GM18861 (cell line): ENCODE data around the gene CD274.
A peak's percentile ranks its signal among the peaks of the same experiment; 100 is the strongest.
"Not testable (repeated sequence)": the region's sequence is repeated elsewhere in the genome, so short reads cannot be mapped to it uniquely, and the experiment has no call there.

Experiments used
- ATAC-seq: cut with Tn5 transposase; IDR thresholded peaks from one replicate; pipeline ENCODE4 v1.9.1; 2021; ENCODE audit not compliant: unreplicated experiment

Gene CD274

DNA sequence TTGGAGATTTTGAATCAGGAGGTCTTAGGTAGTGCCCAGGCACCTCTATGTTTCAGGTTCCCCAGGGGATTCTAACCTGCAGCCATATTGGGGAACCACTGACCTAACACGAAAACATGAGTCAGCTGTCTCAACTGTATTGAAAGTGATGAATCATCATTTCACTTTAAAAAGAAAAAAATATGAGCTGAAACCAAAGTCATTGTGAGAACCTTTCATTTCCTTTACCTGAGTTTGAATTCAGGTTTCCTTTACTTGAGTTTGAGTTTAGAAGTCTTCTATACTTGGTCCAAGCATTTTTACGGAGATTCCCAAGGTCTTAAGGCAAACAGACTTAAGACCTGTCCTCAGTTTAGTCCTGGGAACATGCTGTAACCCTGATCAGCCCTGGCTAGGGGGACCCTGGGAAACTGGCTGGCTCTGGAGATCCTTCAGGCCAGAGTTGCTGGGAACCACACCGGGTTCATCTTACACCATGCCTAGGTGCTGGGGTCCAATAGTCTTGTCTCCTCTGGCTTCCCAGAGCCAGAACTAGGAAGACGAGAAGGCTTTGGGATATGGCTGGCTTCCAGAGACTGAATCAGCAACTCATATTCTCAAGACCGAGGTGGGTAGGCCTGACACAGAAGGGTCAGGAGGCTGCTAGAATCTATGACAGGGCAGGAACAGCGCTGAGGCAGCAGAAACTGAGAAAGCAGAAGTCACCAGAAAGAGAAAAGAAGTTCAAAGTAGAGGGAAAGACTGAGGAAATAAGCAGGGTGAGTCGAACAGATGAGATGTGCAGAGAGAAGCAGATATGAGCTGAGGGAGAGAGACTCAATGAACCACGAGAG is 43.6 kb downstream of the CD274 start:
- peak; percentile 86 for ATAC-seq

DNA sequence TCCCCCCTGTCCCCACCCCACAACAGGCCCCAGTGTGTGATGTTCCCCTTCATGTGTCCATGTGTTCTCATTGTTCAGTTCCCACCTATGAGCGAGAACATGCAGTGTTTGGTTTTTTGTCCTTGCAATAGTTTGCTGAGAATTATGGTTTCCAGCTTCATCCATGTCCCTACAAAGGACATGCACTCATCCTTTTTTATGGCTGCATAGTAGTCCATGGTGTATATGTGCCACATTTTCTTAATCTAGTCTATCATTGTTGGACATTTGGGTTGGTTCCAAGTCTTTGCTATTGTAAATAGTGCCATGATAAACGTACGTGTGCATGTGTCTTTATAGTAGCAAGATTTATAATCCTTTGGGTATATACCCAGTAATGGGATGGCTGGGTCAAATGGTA is 44.4 kb downstream of the CD274 start:
- not testable (repeated sequence) for ATAC-seq

DNA sequence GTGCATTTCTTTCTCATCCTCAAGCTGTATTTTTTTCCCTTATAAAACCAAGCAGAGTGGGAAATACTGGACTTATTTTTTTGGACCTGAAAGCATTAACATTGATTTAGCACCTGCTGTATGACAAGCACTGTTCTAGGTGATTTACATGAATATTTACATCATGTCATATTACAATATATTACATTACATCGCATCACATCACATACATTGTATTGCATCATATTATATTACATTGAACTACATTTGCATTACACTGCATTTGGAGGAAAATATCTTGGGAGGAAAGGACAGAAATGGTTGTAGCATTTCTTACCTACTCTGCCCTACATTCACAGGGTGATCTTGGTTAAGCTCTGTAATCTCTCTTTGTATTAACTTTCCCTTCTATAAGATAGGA is 48.8 kb downstream of the CD274 start:
- no peak for ATAC-seq

DNA sequence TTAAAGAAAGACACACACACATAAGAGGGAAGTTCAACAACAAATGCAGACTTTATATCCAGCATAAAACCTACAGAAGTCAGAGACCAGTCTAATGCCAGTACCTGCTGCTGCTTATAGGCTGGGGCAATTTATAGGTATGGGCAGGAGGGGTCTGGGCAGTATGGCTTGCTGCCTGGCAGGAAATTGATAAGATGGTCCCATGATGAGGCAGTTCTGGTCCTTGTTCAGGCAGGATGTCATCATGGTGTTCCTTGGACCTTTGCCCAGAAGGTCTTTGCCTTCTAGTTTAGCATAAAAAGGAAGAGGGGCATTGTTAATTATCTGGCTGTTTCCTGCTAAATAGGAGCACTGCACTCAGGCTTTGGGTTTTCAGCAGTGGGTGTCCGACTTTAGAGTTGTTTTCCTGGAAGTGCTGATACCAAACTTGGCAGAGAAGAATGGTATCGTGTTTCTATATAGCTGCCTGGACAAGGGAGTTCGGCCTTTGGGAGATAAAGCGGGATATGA is 49.6 kb downstream of the CD274 start:
- ATAC-seq = no peak

DNA sequence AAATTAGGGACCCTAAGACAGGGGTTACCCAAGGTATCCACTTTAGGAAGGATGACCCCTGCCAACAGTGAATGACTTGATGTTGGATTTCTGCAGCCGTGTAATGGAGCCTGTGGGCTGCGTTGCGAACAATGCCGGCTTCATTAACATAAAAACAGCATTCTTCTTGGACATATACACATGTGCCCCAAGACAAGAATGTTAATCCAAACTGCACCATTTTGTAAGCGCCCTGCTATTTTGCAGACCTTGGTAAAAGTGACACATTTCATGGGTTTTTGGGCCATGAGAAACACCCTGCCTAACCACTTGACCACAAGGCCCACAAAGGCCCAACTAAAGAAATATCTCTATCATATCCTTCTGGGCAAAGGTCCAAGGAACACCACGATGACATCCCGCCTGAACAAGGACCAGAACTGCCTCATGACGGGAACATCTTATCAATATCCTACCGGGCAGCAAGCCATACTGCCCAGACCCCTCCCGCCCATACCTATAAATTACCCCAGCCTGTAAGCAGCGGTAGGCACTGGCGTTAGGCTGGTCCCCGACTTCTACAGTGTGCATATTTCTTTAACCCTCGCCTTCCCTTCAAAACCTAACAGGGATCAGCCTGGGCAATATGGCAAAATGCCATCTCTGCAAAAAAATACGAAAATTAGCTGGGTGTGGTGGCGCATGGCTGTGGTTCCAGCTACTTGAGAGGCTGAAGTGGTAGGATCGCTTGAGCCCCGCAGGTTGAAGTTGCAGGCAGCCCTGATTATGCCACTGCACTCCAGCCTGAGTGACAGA is 50.3 kb downstream of the CD274 start:
- no peak for ATAC-seq

DNA sequence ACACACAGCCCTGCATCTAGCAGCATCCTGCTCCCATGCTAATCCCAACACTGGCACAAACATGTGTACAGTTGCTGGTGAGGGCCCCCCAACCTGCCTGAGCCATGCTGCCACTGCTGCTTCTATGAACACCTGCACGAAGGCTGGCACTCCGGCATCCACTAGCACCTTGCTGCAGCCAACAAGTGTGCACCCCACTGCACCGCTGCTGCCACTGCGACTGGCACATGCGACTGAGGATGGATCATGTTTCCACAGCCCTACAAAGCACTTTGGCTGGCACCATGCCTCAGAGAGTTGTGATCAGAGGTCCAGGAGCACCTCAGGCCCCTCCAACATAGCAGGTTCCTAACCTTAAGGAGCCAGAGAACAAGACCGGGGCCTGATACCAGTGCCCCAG is 52.2 kb downstream of the CD274 start:
- ATAC-seq = no peak

DNA sequence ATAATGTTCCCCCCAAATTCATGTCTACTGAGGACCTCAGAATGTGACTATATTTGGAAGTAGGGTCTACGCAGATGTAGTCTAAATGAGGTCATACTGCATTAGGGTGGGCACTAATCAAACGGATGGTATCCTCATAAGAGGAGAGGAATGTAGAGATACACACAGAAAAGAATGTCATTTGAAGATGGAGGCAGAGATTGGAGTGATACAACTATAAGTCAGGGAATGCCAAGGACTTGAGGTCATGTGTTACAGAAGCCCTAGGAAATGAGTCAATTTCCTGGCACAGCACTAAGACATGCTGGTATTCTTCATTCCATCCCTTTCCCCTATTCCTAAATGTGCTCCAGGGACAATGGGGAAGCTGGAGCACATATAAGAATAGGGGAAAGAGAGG is 59.2 kb downstream of the CD274 start:
- ATAC-seq = no peak

DNA sequence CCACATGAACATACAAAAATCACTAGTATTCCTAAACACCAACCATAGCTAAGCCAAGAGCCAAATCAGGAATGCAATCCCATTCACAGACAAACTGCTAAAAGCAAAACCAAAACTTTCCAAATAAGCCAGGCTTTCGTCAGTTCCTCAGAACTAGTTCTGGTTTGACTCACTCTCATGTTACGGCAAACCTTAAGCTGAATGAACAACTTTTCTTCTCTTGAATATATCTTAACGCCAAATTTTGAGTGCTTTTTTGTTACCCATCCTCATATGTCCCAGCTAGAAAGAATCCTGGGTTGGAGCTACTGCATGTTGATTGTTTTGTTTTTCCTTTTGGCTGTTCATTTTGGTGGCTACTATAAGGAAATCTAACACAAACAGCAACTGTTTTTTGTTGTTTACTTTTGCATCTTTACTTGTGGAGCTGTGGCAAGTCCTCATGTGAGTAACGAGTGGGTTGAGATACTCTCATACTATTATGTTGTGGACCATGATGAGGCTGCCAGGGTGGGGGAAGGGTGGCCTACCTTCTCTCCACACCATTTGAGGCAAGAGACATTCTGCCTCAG is 60.1 kb downstream of the CD274 start, which contains the start of gene PDCD1LG2:
Gene PDCD1LG2, plus strand, starts transcription at position 172 of the 572 bp plus-strand sequence. CDS start 12,016 bp downstream, outside the sequence.
- peak; percentile 61 for ATAC-seq

DNA sequence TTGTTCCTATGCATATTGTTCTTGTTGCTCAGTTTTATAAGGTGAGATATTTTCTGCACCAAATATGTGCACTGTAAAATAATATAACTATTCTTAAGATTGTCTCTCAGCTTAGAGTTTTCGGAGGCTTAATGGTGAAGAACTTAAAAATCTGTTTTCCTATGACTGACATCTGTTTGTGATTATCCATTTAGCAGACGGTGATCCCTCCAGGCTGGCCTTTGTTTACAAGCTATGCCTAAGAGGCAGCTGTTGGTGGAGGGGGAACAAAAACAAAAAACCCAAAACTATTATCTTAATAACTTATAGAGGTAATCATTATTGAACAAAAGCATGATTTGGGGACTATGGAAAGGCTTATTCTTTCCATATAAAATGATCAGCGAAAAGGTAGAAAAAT is 60.6 kb downstream of the CD274 start:
- ATAC-seq = no peak

DNA sequence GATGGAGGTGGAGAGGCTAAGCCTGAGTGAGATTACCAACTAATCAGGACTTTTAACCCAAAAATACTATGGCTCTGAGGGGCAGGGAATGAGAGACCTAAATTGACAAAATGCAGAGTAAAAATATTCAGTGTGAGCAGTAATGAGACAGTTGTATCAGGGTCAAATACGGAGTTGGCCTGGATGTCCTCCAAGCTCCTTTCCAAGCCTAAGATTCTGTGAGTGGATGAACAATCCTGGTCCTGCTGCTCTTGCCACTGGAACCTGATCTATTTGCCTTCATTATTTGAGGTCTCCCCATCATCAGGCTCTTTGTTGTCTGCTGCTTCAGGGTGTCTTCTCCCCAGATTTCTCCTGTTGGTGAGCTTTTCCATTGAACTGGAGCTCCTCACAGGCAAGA is 61.1 kb downstream of the CD274 start:
- ATAC-seq = no peak

DNA sequence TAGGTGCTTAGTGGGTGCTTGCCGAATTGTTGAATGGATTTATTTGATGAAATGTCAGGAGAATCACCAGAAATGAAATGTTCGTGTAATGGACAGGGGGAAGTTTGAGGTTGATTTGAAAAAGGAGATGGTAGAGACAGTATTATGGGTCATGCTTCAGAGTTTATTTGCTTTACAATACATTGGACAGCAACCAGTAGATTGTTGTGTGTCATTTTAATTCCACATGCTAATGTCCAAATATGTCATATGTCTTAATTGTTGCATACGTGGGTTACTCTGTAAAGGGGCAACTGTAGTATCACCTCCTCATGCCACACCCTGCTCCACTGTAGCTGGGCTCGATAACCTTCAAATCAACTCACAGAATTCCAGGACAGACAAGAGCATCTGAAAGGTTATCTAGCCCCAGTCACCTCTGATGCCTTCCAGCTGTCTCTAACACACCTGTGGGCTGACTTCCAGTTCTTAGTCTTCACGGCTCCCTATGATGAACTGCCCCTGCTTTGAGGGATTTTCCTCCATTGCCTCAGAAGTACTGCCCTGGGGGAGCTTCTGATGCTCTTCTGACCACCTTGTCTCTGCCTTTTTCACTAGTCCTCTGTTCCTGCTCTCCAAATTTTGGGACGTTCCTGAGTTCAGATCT is 61.7 kb downstream of the CD274 start:
- ATAC-seq = no peak

DNA sequence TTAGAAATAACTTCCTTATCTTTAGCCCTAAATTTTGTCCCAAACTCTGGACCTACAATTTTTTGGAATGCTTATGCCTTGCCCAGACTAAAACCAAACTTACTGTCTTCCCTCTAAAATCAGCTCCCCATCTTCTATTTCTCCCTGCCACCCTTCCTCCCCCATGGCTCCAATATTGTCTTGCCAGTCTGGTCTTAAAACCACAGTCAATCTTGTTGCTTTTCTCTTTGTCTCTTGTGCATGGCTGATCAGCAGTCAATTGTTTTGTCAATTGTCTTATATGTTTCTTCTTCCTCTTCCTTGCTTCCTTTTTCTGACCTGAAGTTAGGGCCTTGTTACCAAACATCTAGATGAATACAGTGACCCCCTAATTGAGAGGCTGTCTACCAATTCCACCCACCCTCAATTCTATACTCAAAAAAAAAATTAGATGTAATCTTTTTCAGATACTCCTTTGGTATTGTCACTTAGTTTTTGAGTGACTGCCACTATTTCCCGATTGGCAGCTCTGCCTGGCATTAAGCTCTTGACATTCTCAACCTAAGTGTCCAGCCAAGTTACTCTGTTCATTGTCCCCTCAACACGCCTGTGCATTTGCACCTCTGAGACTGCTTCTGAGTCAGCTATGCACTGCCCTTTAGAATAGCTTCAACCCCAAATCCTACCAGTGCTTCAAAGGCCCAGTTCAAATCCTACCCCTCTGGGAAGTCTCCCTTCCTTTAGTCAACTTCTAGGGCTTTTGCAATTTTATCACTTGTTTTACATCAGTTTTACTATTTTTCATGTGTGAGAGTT is 62.5 kb downstream of the CD274 start:
- ATAC-seq = no peak

DNA sequence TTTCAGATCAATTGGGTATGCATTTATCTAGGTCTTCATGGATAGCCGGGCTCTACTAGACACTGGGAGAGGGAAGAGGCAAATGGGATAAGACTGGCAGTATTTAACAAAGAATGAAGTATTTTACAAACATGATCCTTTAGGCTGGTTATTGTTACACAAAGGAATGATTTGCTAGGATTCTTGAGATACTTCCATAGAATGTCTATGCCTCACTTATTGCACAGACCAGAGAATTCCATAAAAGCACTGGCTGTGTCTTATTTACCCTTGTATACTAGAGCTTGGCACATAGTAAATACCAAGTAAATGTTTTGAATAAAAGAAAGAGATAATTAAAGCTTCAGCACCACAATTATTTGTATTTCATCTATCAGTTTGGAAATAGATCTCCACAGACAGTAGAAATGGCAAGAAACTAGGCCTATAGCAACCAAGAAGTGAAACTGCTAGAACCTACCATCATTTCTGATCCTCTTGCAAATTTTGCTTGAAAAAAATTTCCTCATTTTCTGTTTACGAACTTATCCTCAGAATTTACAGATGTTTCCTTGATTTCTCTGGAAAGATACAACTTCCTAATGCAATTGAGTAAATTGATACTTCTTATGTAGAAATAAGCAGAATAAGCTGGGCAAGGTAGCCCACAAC is 63.7 kb downstream of the CD274 start:
- no peak for ATAC-seq

DNA sequence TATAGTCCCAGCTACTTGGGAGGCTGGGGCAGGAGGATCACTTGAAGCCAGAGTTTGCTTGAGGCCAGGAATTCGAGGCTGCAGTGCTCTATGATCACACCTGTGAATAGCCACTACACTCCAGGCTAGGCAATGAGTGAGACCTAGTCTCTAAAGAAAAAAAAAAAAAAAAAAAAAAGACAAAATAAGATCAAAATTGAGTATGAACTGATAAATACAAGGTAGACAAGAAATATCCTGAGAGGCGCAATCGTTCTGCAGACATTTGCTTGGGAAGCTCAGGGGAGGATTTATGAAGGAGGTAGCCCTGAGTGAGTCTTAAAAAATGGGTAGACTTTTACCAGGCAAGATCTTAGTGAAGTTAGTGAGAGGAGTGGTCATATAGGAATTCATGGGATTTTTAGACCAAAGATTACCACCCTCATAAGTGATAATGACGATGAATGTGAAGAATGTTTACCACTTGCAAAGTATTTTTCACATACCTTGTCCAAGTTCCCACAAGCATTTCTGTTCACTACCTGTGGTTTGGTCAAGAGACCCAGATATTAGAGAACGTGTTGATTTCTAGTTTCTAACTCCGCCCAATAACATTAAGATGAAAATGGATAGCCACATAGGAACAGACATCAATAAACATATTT is 64.4 kb downstream of the CD274 start:
- ATAC-seq = no peak

DNA sequence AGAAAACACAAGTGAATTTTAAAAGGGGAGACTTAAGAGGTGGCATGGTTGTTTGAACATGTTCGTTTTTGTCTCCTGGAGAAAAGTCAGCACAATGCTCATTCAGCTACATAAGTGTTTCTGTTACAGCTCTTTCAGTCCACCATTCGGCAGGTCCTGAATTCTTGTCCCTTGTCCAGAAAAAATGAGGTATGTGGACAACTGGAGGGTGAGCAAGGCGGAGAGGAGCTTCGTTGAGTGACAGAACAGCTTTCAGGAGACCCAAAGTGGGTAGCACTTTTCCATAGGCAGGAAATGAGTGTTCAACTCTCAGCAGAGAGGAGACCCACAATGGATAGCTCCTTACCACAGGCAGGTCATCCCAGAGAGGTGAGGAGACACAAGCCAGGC is 64.9 kb downstream of the CD274 start:
- ATAC-seq = no peak

DNA sequence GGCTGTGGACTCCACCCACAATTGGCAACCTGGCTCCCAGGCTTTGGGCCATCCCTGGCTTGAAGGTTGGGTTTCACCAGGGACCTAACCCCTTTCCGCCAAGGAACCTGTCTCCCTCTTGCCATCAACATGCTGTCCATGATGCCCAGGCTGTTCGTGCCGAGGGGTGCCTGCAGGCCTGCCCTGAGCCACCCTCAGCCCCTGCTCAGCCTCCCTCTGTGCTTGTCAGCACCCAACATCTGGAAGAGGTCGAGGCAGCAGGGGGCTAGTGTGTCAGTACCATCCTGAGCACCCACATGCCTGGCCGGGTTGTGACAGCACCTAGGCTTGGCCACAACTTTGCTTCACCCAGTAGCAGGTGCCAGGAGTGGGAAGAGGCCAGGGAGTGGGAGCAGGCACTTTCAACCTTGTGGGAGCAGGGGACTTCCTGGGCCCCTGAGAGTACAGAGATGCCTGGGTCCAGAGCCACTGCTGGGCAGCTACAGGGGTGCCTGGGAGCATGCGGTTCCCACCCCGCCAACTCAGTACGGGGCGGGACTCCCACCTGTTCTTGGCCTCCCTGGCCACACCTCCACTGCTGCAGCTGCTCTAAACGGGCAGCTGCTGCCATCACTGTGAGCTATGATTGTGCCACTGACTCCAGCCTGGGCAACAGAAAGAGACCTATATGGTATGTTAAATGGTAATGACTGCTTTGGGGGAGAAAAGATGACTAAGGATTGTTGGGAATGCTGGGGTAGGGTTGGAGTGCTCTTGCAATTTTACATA is 66.3 kb downstream of the CD274 start:
- ATAC-seq = no peak

DNA sequence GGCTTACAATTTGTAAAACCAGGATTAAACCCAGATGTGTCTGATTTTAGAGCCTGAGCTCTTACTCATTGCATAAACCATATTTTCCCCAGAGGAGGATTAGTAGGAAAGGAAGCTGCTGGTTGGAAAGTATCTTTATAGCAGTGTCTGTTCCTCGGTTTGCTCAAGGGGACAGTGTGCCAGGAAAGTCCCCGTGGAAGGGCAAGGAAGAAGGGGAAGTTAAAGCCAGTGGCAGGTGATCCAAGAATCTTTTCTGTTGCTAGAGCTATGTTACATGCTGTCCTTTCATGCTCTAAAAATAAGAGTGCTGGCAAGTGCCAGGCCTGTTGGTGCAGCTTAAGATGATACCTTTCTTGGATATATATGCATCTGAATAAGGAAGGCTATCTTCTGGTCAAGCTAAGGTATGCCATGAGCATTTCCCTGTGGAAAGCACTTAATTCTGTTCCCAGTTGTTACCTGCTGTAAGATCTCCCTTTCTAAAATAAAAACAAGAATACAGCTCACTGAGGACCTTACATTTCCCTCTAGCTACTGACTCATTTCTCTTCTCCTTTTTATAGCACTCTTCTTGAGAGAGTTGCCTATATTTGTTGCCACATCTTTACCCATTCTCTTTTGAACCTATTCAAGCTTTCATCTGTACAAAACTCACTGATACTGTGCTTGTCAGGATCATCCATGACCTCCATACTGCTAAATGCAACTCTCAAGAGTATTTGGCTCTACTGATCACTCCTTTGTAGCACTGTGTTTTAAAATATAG is 68.0 kb downstream of the CD274 start:
- ATAC-seq = peak; percentile 71

DNA sequence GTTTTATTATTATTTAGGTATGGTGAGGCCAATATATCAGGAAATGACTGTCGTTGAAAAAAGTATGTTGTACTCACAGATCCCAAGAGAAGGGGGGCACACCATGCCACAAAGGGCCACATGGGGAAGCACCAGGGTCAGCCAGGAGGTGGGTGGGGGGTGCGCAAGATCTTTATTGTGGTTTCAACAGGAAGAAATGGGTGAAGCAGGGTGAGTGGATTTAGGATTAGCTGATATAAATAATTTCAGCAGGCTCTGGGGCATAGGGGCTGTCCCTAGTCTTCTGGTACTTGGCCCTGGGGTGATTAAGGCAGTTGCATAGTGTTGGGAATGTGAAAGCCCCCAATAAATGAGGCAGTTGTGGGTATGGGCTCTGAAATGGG is 68.6 kb downstream of the CD274 start:
- peak; percentile 16 for ATAC-seq
